HepG2 (cell line): ENCODE data around the gene LMAN2. TPM values are rescaled to one million over a fixed set of nuclear protein-coding genes. Genes with fewer than 3 reads are reported as not detected.

Experiments
- AGO1 ChIP-seq: fragments of 200-400 bp; formaldehyde crosslinking; IDR thresholded peaks from 2 replicates; pipeline ENCODE4 v1.6.1; 2017; ENCODE audit warnings: mild to moderate bottlenecking, low read depth, low read length, moderate library complexity; ENCODE audit not compliant: poor library complexity, severe bottlenecking
- ATAD3A ChIP-seq: sonication (generic); formaldehyde crosslinking; IDR thresholded peaks from 2 replicates; pipeline ENCODE4 v1.4.0; 2020; ENCODE audit warnings: missing genetic modification reagents
- CBX5 ChIP-seq: sonication (generic); formaldehyde crosslinking; IDR thresholded peaks from 2 replicates; pipeline ENCODE4 v1.4.0; 2020; ENCODE audit warnings: missing genetic modification reagents, borderline replicate concordance
- DNMT1 ChIP-seq: sonication (generic); formaldehyde crosslinking; IDR thresholded peaks from 2 replicates; pipeline ENCODE4 v1.5.1; 2020; ENCODE audit warnings: mild to moderate bottlenecking, missing genetic modification reagents
- FIP1L1 ChIP-seq: fragments of 200-400 bp; formaldehyde crosslinking; IDR thresholded peaks from 2 replicates; pipeline ENCODE4 v1.6.1; 2018; ENCODE audit warnings: low read depth, mild to moderate bottlenecking, low read length, moderate library complexity, borderline replicate concordance; ENCODE audit not compliant: insufficient read depth
- FOSL2 ChIP-seq: sonication (generic); formaldehyde crosslinking; IDR thresholded peaks from 2 replicates; pipeline ENCODE4 v1.4.0; 2020; ENCODE audit warnings: missing genetic modification reagents
- FOXO4 ChIP-seq: sonication (generic); formaldehyde crosslinking; conservative IDR thresholded peaks from 2 replicates; pipeline ENCODE4 v1.8.1; 2023; ENCODE audit warnings: missing genetic modification reagents
- GABPB1 ChIP-seq: IDR thresholded peaks from 2 replicates; pipeline ENCODE4 v1.6.1; 2016; ENCODE audit warnings: mild to moderate bottlenecking, missing genetic modification reagents, moderate library complexity, missing compliant biosample characterization
- PHF8 ChIP-seq: sonication (generic); formaldehyde crosslinking; IDR thresholded peaks from 2 replicates; pipeline ENCODE4 v1.5.0; 2020; ENCODE audit warnings: missing genetic modification reagents
- SOX13 ChIP-seq, 3 experiments: fragments of 450-650 bp in 1 of 3; sonication (generic) in 1 of 3; formaldehyde crosslinking in 1 of 3; IDR thresholded peaks in 2 of 3; conservative IDR thresholded peaks in 1 of 3; 2 replicates each; pipeline versions ENCODE4 v1.5.0 to v1.6.1; 2016 to 2020; ENCODE audit warnings: antibody characterized with exemption in 1 of 3, mild to moderate bottlenecking in 1 of 3, missing compliant biosample characterization in 1 of 3, missing genetic modification reagents in 1 of 3, moderate library complexity in 1 of 3
- THAP8 ChIP-seq: sonication (generic); formaldehyde crosslinking; IDR thresholded peaks from 2 replicates; pipeline ENCODE4 v1.5.1; 2020; ENCODE audit warnings: missing genetic modification reagents, mild to moderate bottlenecking, borderline replicate concordance
- ZFP82 ChIP-seq: sonication (generic); formaldehyde crosslinking; IDR thresholded peaks from 2 replicates; pipeline ENCODE4 v1.5.1; 2020; ENCODE audit warnings: mild to moderate bottlenecking, missing genetic modification reagents, borderline replicate concordance
- ZNF780A ChIP-seq: sonication (generic); formaldehyde crosslinking; IDR thresholded peaks from 2 replicates; pipeline ENCODE4 v1.8.0; 2022; ENCODE audit warnings: mild to moderate bottlenecking, missing genetic modification reagents, moderate library complexity
- polyA plus RNA-seq, 8 experiments: library from polyadenylated mRNA; depleted of rRNA in 3 of 8; stranded (reverse) in 7 of 8; unstranded in 1 of 8; fragments of >200 nt; fragmentation: Illumina TruSeq in 4 of 8; extraction: Trizol in 4 of 8; gene quantifications; 2 replicates each; pipeline versions ENCODE4 v1.2.1 to v1.2.3, GENCODE V29; 2011 to 2016; ENCODE audit warnings: low read depth in 4 of 8, missing spikeins in 1 of 8, mixed read lengths in 1 of 8; ENCODE audit not compliant: insufficient read depth in 1 of 8
- total RNA-seq, 5 experiments: library from RNA; depleted of rRNA; stranded (reverse); fragments of >200 nt; fragmentation: Illumina TruSeq; extraction: Trizol; gene quantifications; 2 replicates each; pipeline ENCODE4 v1.2.3, GENCODE V29; 2016; ENCODE audit warnings: low read depth in 1 of 5
- TF ChIP-seq, protein P1 (sequence below): sonication (generic); formaldehyde crosslinking; IDR thresholded peaks from 2 replicates; pipeline ENCODE4 v1.8.0; 2023; ENCODE audit warnings: mild to moderate bottlenecking, missing genetic modification reagents
- TF ChIP-seq, protein P2 (sequence below): sonication (generic); formaldehyde crosslinking; IDR thresholded peaks from 2 replicates; pipeline ENCODE4 v1.4.0; 2020; ENCODE audit warnings: mild to moderate bottlenecking, missing genetic modification reagents

LMAN2 gene
- total and polyA plus RNA-seq, 2 of the 13 experiments (the other 11 are each of a cell fraction or from before 2014, with no cell fraction given): 191 to 197 TPM

GRCh38 chr5:177378884-177379883 lies 27.7 kb upstream of the LMAN2 start (continued):
- TF ChIP-seq GABPB1 (CRISPR knock-in tag) (peak; percentile 25), AGO1 (no peak), PHF8 (peak; percentile 67), FOSL2 (peak; percentile 95), ZNF780A (CRISPR knock-in tag) (no peak), THAP8 (CRISPR knock-in tag) (peak; percentile 65; the same call in 1 of the 2 replicates), ZFP82 (CRISPR knock-in tag) (no peak), FOXO4 (CRISPR knock-in tag) (no peak), ATAD3A (CRISPR knock-in tag) (no peak), DNMT1 (no peak), SOX13 (IDR thresholded peaks at IDR 0.05) (peak; percentile 2; the same call in 1 of the 2 replicates), SOX13 (CRISPR knock-in tag; conservative IDR thresholded peaks at IDR 0.05 in 1 of 2, IDR thresholded peaks at IDR 0.05 in 1 of 2) (no peak; a peak in 1 of 4 replicates), CBX5 (CRISPR knock-in tag) (peak; percentile 46; the same call in 1 of the 2 replicates), FIP1L1 (no peak)
- TF ChIP-seq, protein P1, sequence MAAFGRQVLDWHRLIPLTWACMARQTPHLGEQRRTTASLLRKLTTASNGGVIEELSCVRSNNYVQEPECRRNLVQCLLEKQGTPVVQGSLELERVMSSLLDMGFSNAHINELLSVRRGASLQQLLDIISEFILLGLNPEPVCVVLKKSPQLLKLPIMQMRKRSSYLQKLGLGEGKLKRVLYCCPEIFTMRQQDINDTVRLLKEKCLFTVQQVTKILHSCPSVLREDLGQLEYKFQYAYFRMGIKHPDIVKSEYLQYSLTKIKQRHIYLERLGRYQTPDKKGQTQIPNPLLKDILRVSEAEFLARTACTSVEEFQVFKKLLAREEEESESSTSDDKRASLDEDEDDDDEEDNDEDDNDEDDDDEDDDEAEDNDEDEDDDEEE (CRISPR knock-in tag): no peak
- TF ChIP-seq, protein P2, sequence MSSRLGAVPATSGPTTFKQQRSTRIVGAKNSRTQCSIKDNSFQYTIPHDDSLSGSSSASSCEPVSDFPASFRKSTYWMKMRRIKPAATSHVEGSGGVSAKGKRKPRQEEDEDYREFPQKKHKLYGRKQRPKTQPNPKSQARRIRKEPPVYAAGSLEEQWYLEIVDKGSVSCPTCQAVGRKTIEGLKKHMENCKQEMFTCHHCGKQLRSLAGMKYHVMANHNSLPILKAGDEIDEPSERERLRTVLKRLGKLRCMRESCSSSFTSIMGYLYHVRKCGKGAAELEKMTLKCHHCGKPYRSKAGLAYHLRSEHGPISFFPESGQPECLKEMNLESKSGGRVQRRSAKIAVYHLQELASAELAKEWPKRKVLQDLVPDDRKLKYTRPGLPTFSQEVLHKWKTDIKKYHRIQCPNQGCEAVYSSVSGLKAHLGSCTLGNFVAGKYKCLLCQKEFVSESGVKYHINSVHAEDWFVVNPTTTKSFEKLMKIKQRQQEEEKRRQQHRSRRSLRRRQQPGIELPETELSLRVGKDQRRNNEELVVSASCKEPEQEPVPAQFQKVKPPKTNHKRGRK (CRISPR knock-in tag): peak; percentile 98
